Measurements from ENCODE around the gene RABL2A.
"Not testable (repeated sequence)": the region's sequence is repeated elsewhere in the genome, so short reads cannot be mapped to it uniquely, and the experiment has no call there.

Gene RABL2A

DNA sequence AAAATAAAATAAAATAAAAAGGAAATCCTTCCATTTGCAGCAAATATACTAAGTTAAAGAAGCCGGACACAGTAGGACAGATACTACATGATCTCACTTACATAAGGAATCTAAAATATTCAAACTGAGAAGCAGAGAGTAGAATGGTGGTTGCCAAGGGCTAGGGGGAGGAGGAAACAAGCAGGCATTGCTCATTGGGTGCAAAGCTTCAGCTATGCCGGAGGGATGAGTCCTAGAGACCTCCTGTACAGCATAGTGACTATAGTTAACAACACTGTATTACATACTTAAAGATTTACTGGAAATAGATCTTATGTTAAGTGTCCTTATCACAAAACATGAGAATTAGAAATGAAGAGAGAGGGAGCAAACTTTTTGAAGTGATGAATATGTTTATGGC is 19.2 kb downstream of the RABL2A start:
- not testable (repeated sequence) for H3K4me2 ChIP-seq, H3K9ac ChIP-seq, H3K4me1 ChIP-seq, H3K4me3 ChIP-seq, H3K36me3 ChIP-seq, H3K27ac ChIP-seq, H4K20me1 ChIP-seq, H3K27me3 ChIP-seq, H3K9me3 ChIP-seq

DNA sequence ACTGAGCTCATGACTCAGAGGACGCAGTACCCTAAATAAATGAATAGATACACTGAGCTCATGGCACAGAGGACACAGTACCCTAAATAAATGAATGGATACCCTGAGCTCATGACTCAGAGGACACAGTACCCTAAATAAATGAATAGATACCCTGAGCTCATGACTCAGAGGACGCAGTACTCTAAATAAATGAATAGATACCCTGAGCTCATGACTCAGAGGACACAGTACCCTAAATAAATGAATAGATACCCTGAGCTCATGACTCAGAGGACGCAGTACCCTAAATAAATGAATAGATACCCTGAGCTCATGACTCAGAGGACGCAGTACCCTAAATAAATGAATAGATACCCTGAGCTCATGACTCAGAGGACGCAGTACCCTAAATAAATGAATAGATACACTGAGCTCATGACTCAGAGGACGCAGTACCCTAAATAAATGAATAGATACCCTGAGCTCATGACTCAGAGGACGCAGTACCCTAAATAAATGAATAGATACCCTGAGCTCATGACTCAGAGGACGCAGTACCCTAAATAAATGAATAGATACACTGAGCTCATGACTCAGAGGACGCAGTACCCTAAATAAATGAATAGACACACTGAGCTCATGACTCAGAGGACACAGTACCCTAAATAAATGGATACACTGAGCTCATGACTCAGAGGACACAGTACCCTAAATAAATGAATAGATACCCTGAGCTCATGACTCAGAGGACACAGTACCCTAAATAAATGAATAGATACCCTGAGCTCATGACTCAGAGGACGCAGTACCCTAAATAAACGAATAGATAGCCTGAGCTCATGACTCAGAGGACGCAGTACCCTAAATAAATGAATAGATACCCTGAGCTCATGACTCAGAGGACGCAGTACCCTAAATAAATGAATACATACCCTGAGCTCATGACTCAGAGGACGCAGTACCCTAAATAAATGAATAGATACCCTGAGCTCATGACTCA is 24.1 kb downstream of the RABL2A start:
- H3K9ac ChIP-seq, H3K4me1 ChIP-seq, H3K4me2 ChIP-seq, H4K20me1 ChIP-seq, H3K27ac ChIP-seq, H3K27me3 ChIP-seq, H3K9me3 ChIP-seq, H3K4me3 ChIP-seq, H3K36me3 ChIP-seq: not testable (repeated sequence)

DNA sequence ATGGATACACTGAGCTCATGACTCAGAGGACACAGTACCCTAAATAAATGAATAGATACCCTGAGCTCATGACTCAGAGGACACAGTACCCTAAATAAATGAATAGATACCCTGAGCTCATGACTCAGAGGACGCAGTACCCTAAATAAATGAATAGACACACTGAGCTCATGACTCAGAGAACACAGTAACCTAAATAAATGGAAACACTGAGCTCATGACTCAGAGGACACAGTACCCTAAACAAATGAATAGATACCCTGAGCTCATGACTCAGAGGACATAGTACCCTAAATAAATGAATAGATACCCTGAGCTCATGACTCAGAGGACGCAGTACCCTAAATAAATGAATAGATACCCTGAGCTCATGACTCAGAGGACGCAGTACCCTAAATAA is 25.5 kb downstream of the RABL2A start:
- not testable (repeated sequence) for H3K27ac ChIP-seq, H3K4me1 ChIP-seq

DNA sequence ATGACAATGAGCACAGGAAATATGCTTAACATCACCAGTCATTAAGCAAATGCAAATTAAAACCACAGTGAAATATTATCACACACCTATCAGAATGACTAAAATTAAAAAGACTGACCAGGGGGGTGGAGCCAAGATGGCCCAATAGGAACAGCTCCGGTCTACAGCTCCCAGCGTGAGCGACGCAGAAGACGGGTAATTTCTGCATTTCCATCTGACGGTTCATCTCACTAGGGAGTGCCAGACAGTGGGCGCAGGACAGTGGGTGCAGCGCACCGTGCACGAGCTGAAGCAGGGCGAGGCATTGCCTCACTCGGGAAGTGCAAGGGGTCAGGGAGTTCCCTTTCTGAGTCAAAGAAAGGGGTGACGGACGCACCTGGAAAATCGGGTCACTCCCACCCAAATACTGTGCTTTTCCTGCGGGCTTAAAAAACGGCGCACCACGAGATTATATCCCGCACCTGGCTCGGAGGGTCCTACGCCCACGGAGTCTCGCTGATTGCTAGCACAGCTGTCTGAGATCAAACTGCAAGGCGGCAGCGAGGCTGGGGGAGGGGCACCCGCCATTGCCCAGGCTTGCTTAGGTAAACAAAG is 29.1 kb downstream of the RABL2A start:
- not testable (repeated sequence) for H3K27me3 ChIP-seq, H3K4me2 ChIP-seq, H3K27ac ChIP-seq, H3K4me1 ChIP-seq, H3K36me3 ChIP-seq, H3K4me3 ChIP-seq, H4K20me1 ChIP-seq, H3K9ac ChIP-seq, H3K9me3 ChIP-seq

More for the DNA sequence above, 25.5 kb downstream of the RABL2A start:
- not testable (repeated sequence) for H3K9me3 ChIP-seq, H3K36me3 ChIP-seq, H3K4me3 ChIP-seq, H3K9ac ChIP-seq, H3K27me3 ChIP-seq, H3K4me2 ChIP-seq, H4K20me1 ChIP-seq

DNA sequence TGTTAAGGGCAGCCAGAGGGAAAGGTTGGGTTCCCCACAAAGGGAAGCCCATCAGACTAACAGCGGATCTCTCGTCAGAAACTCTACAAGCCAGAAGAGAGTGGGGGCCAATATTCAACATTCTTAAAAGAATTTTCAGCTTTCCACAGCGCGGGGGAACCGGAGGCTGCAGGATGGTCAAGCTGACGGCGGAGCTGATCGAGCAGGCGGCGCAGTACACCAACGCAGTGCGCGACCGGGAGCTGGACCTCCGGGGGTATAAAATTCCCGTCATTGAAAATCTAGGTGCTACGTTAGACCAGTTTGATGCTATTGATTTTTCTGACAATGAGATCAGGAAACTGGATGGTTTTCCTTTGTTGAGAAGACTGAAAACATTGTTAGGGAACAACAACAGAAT is 30.7 kb downstream of the RABL2A start:
- H4K20me1 ChIP-seq, H3K36me3 ChIP-seq, H3K27ac ChIP-seq, H3K4me2 ChIP-seq, H3K27me3 ChIP-seq, H3K4me3 ChIP-seq, H3K4me1 ChIP-seq, H3K9me3 ChIP-seq, H3K9ac ChIP-seq: not testable (repeated sequence)

DNA sequence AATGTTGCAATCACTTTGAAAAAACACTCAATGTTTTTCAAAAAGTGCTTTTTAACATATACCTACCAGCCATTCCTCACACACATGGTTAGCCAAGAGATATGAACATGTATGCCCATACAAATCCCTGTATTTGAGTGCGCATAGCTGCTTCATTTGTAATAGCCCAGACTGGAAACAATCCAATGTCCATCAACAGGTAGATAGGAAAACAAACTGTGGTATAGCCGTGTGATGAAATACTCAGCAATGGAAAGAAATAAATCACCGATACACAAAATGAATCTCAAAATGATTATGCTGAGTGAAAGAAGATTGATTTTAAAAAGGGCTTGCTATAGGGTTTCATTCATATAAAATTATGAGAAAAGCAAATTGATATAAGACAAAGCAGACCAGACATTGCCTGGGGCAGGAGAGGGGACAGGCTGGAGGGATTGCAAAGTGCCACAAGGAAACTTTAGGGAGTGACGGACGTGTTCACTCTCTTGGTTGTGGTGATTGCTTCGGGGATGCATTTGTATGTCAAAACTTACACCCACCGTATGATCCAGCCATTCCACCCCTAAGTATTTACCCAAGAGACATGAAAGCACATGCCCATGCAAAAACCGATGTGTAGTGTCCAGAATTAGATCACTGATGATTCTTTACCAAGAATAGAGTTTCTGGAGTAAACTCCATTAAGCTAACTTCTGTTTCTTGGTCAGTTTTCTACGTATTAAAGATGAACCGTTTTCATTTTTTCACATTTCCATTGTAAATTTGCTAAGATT is 36.4 kb downstream of the RABL2A start:
- not testable (repeated sequence) for H3K4me3 ChIP-seq, H3K4me2 ChIP-seq, H3K4me1 ChIP-seq, H4K20me1 ChIP-seq, H3K27me3 ChIP-seq, H3K9ac ChIP-seq, H3K9me3 ChIP-seq, H3K27ac ChIP-seq, H3K36me3 ChIP-seq

DNA sequence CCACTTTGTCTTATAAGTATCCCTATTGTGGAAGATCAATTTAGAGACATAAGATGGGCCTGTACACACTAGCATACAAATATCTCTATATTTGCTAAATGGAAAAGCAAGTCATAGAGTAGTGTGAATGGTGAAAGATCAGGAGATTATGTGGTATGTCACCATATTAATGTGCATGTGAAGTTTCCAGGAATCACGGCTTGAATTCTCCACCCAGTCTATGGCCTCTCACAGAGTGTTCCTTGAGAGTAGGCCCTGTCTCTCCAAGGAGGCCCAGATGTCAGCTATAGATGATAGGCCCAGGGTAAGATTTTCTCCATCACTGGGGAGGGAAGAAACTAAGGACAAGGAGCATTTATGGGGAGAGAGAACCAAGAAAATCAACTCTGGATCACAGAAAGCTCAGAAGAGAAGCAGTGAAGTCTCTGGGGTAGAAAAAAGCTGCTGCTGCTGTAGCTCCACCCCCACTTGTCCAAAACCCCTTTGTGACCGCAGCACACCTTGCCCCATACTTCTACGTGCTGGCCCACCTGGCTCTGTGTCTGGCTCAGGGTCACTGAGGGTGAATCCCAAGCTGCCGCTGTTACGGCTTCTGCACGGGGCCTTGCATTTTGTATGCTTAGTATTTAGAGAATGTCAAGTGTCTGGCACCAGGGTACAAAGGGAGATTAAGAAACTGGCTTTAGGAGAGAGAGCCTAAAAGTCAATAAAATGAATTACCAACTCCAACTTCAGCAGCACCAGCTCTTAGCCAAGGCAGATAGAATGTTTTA is 37.9 kb downstream of the RABL2A start:
- not testable (repeated sequence) for H3K27me3 ChIP-seq, H3K36me3 ChIP-seq, H3K9me3 ChIP-seq, H4K20me1 ChIP-seq, H3K9ac ChIP-seq, H3K4me1 ChIP-seq, H3K4me2 ChIP-seq, H3K27ac ChIP-seq, H3K4me3 ChIP-seq

DNA sequence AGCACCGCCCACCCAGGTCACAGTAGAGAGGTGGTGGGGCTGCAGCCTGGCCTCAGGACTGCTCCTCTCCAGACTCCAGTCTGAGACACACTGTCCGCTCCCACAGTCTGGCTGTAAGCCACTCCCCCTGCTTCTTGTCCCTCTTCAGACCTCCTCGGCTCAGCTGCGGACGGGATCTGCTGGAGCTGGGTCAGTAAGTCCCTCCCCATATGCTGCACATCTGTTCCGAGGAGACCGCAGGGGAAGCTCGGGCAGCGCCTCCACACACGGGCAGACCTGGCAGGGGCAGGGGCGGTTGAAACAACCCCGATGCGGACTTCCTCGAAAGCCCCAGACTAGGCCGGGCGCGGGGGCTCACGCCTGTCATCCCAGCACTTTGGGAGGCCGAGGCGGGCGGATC is 41.9 kb downstream of the RABL2A start:
- H3K9me3 ChIP-seq, H3K4me1 ChIP-seq, H3K4me2 ChIP-seq, H3K36me3 ChIP-seq, H3K27ac ChIP-seq, H3K27me3 ChIP-seq, H4K20me1 ChIP-seq, H3K4me3 ChIP-seq, H3K9ac ChIP-seq: not testable (repeated sequence)

DNA sequence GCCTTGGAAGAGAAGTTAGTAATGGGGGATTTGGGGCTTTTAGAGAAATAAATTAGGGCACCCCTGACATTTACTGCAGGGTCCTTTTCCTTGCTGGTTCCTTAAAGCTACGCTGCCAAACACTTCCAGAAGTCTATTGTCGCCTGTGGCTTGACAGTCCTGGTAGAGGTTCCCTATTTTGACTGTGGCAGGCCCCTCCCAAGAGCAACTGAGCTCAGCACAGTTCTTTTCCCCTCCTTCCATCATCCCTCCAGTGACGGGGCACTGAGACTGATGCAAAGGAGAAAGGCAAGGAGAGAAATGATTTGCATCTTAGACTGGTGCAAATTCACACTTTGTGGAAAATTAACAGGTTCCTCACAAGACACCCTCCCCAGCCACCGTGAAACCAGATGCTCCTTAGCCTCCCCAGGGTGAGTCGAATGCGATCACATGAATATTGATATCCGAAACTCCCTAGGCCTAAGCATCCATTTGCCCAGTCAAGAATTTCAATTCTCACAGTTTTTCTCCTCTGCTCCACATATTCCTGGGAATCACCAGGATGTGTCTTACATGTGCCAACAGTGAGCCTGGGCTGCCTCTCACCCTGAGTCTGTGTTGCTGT is 45.4 kb downstream of the RABL2A start:
- H3K27me3 ChIP-seq, result no peaks in the 10 kb centered on the region

DNA sequence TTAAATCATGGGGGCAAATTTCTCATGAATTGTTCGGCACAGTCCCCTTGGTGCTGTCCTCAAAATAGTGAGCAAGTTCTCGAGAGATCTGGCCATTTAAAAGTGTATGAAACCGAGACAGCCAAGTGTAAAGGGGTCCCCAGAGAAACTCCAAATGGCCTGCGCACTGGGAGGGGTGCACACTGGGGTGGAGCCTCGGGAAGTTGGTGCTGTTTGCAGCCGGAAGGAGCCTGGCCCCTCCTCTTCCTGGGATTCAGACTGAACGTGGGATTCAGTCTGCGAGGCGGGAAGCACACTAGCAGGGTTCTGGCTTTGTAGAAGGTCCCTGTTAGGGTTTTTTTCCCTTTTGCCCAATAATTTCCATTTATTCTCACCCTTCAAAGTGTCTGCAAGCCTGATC is 48.8 kb downstream of the RABL2A start:
- no peak overlapping the region for H3K27ac ChIP-seq
- no peak overlapping the region for H3K4me2 ChIP-seq
- no peaks in the 10 kb centered on the region for H3K4me1 ChIP-seq
- no peaks in the 10 kb centered on the region for H3K36me3 ChIP-seq
- no peak overlapping the region for H3K4me3 ChIP-seq
- H3K9ac ChIP-seq, result no peak overlapping the region
- no peak for TF ChIP-seq Cebpa-rat (IDR thresholded peaks at IDR 0.05)
- no peaks in the 10 kb centered on the region for H3K9me3 ChIP-seq
- H3K27me3 ChIP-seq, result no peaks in the 10 kb centered on the region
- no peaks in the 10 kb centered on the region for H4K20me1 ChIP-seq

More for the DNA sequence above, 45.4 kb downstream of the RABL2A start:
- Histone ChIP-seq H3K4me2 (no peak overlapping the region), H3K9me3 (no peaks in the 10 kb centered on the region), H4K20me1 (no peaks in the 10 kb centered on the region), H3K36me3 (no peaks in the 10 kb centered on the region), H3K4me1 (no peaks in the 10 kb centered on the region), H3K27ac (no peak overlapping the region), H3K9ac (no peak overlapping the region), H3K4me3 (no peak overlapping the region)
- TF ChIP-seq Cebpa-rat (IDR thresholded peaks at IDR 0.05), result no peak

All from BLaER1 (cell line).